Natural killer cell treated with Interleukin-12 subunit alpha and Interleukin-12 subunit beta and Interleukin-15 and Interleukin-18, amount 100 ng/mL, for 72 hours (primary cell): ENCODE measurements around the gene ZSWIM5. TPM values are rescaled to one million over a fixed set of nuclear protein-coding genes. Genes with fewer than 3 reads are reported as not detected.
"Not testable (repeated sequence)": the region's sequence is repeated elsewhere in the genome, so short reads cannot be mapped to it uniquely, and the experiment has no call there.

Experiments used
- ATAC-seq, 2 donors: fragments of 150-1000 bp; cut with Tn5 transposase in 1 of 2; sonication (Bioruptor Pico), chemical (Tn5 transposase) in 1 of 2; 2 replicates each; pipeline ENCODE4 v1.10.0; 2021
- DNase-seq: peaks from one replicate; pipeline ENCODE4 v3.0.0; 2022; ENCODE audit warnings: low spot score
- H3K27ac Mint-ChIP-seq, 2 donors: 1 replicate in 1 of 2; 2 replicates in 1 of 2; pipeline ENCODE4 v1.8.0; 2022; ENCODE audit warnings: mixed read lengths in 2 of 2, mild to moderate bottlenecking in 1 of 2, moderate library complexity in 1 of 2
- H3K27me3 Mint-ChIP-seq, 2 donors: 1 replicate in 1 of 2; 2 replicates in 1 of 2; pipeline ENCODE4 v1.8.0; 2022; ENCODE audit warnings: mixed read lengths in 2 of 2
- H3K36me3 Mint-ChIP-seq: one replicate; pipeline ENCODE4 v1.8.0; 2022; ENCODE audit warnings: mixed read lengths
- H3K4me1 Mint-ChIP-seq, 2 donors: 1 replicate in 1 of 2; 2 replicates in 1 of 2; pipeline ENCODE4 v1.8.0; 2022; ENCODE audit warnings: low read depth in 2 of 2, mixed read lengths in 2 of 2, mild to moderate bottlenecking in 1 of 2
- H3K4me3 Mint-ChIP-seq: one replicate; pipeline ENCODE4 v1.8.0; 2022; ENCODE audit warnings: mixed read lengths
- H3K9me3 Mint-ChIP-seq: 2 replicates; pipeline ENCODE4 v1.8.0; 2022; ENCODE audit warnings: mixed read lengths
- total RNA-seq, 2 donors: library from RNA; stranded (reverse); gene quantifications; one replicate each; pipeline ENCODE4 v1.2.3, GENCODE V29; 2022

ZSWIM5 gene
- total RNA-seq, 2 donors from 2014 or later, result 1.0 to 1.4 TPM

GRCh38 chr1:45079533-45079932 is 126.9 kb downstream of the ZSWIM5 start:
- H3K9me3 Mint-ChIP-seq, result no peaks in the 10 kb centered on the region
- no peak for DNase-seq
- H3K4me1 Mint-ChIP-seq, result peaks cover 0 to 10% of the 10 kb centered on the region in 2 donors
- H3K4me3 Mint-ChIP-seq, result no peak overlapping the region
- no peak overlapping the region for H3K27ac Mint-ChIP-seq
- H3K36me3 Mint-ChIP-seq, result peaks cover 17% of the 10 kb centered on the region
- ATAC-seq, result no peak
- H3K27me3 Mint-ChIP-seq, result peaks cover 22 to 26% of the 10 kb centered on the region in 2 donors

- ATAC-seq, result not testable (repeated sequence)
These were observed 129.4 kb downstream of the ZSWIM5 start for GRCh38 chr1:45076959-45077358.

GRCh38 chr1:45071567-45071966 is 134.8 kb downstream of the ZSWIM5 start:
- Mint-ChIP-seq H3K4me1 (no peaks in the 10 kb centered on the region), H3K27ac (no peak overlapping the region), H3K9me3 (peaks cover 6% of the 10 kb centered on the region), H3K4me3 (no peak overlapping the region), H3K27me3 (peaks cover 20 to 31% of the 10 kb centered on the region in 2 donors), H3K36me3 (peaks cover 23% of the 10 kb centered on the region)
- DNase-seq (no peak), ATAC-seq (no peak)

More at GRCh38 chr1:45076959-45077358, 129.4 kb downstream of the ZSWIM5 start:
- H3K4me1 Mint-ChIP-seq, result peaks cover 0 to 10% of the 10 kb centered on the region in 2 donors
- peaks cover 27% of the 10 kb centered on the region for H3K36me3 Mint-ChIP-seq
- not testable (repeated sequence) for H3K27ac Mint-ChIP-seq, H3K9me3 Mint-ChIP-seq, H3K4me3 Mint-ChIP-seq, DNase-seq
- H3K27me3 Mint-ChIP-seq, result peaks cover 26 to 38% of the 10 kb centered on the region in 2 donors

- Mint-ChIP-seq H3K4me3 (no peak overlapping the region), H3K4me1 (no peaks in the 10 kb centered on the region), H3K9me3 (peaks cover 6% of the 10 kb centered on the region), H3K36me3 (no peaks in the 10 kb centered on the region), H3K27ac (no peak overlapping the region), H3K27me3 (no peaks in the 10 kb centered on the region)
- no peak for DNase-seq
- ATAC-seq, result no peak
These were observed 138.6 kb downstream of the ZSWIM5 start for GRCh38 chr1:45067806-45068205.

- H3K4me3 Mint-ChIP-seq, result no peak overlapping the region
- no peak overlapping the region for H3K27ac Mint-ChIP-seq
- DNase-seq, result no peak
- ATAC-seq, result no peak
- H3K36me3 Mint-ChIP-seq, result no peaks in the 10 kb centered on the region
- H3K4me1 Mint-ChIP-seq, result no peaks in the 10 kb centered on the region
- no peaks in the 10 kb centered on the region for H3K27me3 Mint-ChIP-seq
- peaks cover 3% of the 10 kb centered on the region for H3K9me3 Mint-ChIP-seq
These were observed 141.3 kb downstream of the ZSWIM5 start for GRCh38 chr1:45065083-45065482.

- H3K27ac Mint-ChIP-seq, H3K4me1 Mint-ChIP-seq, DNase-seq, H3K27me3 Mint-ChIP-seq, H3K4me3 Mint-ChIP-seq, H3K36me3 Mint-ChIP-seq, ATAC-seq, H3K9me3 Mint-ChIP-seq: not testable (repeated sequence)
These were observed 143.9 kb downstream of the ZSWIM5 start for GRCh38 chr1:45062463-45062862.

- Mint-ChIP-seq H3K4me1 (peaks cover 0 to 2% of the 10 kb centered on the region in 2 donors), H3K9me3 (no peaks in the 10 kb centered on the region), H3K36me3 (no peaks in the 10 kb centered on the region), H3K4me3 (no peak overlapping the region), H3K27me3 (no peaks in the 10 kb centered on the region), H3K27ac (no peak overlapping the region)
- DNase-seq (no peak), ATAC-seq (no peak)
These were observed 146.6 kb downstream of the ZSWIM5 start for GRCh38 chr1:45059829-45060228.

GRCh38 chr1:45057542-45057941 is 148.9 kb downstream of the ZSWIM5 start:
- peaks cover 0 to 2% of the 10 kb centered on the region in 2 donors for H3K4me1 Mint-ChIP-seq
- no peak for ATAC-seq
- no peaks in the 10 kb centered on the region for H3K9me3 Mint-ChIP-seq
- H3K36me3 Mint-ChIP-seq, result no peaks in the 10 kb centered on the region
- no peak overlapping the region for H3K4me3 Mint-ChIP-seq
- no peaks in the 10 kb centered on the region for H3K27me3 Mint-ChIP-seq
- no peak overlapping the region for H3K27ac Mint-ChIP-seq
- no peak for DNase-seq

GRCh38 chr1:45051005-45051772 is 155.2 kb downstream of the ZSWIM5 start:
- Mint-ChIP-seq H3K27ac (peak overlapping the region; percentile 53 to 75), H3K9me3 (no peaks in the 10 kb centered on the region), H3K4me3 (peak overlapping the region; percentile 58), H3K27me3 (no peaks in the 10 kb centered on the region), H3K4me1 (peaks cover 4 to 8% of the 10 kb centered on the region in 2 donors), H3K36me3 (no peaks in the 10 kb centered on the region)
- ATAC-seq (peak in 1 of 2 donors; percentile 56), DNase-seq (no peak)

- peaks cover 4 to 8% of the 10 kb centered on the region in 2 donors for H3K4me1 Mint-ChIP-seq
- ATAC-seq, result peak in 1 of 2 donors; percentile 31
- no peak for DNase-seq
- H3K36me3 Mint-ChIP-seq, result no peaks in the 10 kb centered on the region
- H3K27ac Mint-ChIP-seq, result no peak overlapping the region
- H3K4me3 Mint-ChIP-seq, result no peak overlapping the region
- no peaks in the 10 kb centered on the region for H3K9me3 Mint-ChIP-seq
- no peaks in the 10 kb centered on the region for H3K27me3 Mint-ChIP-seq
These were observed 159.4 kb downstream of the ZSWIM5 start for GRCh38 chr1:45047032-45047431.

- H3K4me3 Mint-ChIP-seq, result no peak overlapping the region
- no peaks in the 10 kb centered on the region for H3K9me3 Mint-ChIP-seq
- H3K4me1 Mint-ChIP-seq, result no peaks in the 10 kb centered on the region
- ATAC-seq (no peak), DNase-seq (no peak)
- no peak overlapping the region for H3K27ac Mint-ChIP-seq
- H3K36me3 Mint-ChIP-seq, result no peaks in the 10 kb centered on the region
- no peaks in the 10 kb centered on the region for H3K27me3 Mint-ChIP-seq
These were observed 161.5 kb downstream of the ZSWIM5 start for GRCh38 chr1:45044916-45045315.

GRCh38 chr1:45043094-45043493 is 163.3 kb downstream of the ZSWIM5 start:
- no peak overlapping the region for H3K4me3 Mint-ChIP-seq
- H3K27ac Mint-ChIP-seq, result no peak overlapping the region
- no peaks in the 10 kb centered on the region for H3K36me3 Mint-ChIP-seq
- DNase-seq, result no peak
- H3K27me3 Mint-ChIP-seq, result no peaks in the 10 kb centered on the region
- H3K4me1 Mint-ChIP-seq, result no peaks in the 10 kb centered on the region
- ATAC-seq, result no peak
- no peaks in the 10 kb centered on the region for H3K9me3 Mint-ChIP-seq

GRCh38 chr1:45040297-45040696 is 166.1 kb downstream of the ZSWIM5 start:
- ATAC-seq (no peak), DNase-seq (no peak)
- no peak overlapping the region for H3K4me3 Mint-ChIP-seq
- no peaks in the 10 kb centered on the region for H3K9me3 Mint-ChIP-seq
- no peaks in the 10 kb centered on the region for H3K4me1 Mint-ChIP-seq
- no peaks in the 10 kb centered on the region for H3K36me3 Mint-ChIP-seq
- H3K27ac Mint-ChIP-seq, result no peak overlapping the region
- H3K27me3 Mint-ChIP-seq, result no peaks in the 10 kb centered on the region

GRCh38 chr1:45038661-45039364 is 167.6 kb downstream of the ZSWIM5 start:
- H3K27ac Mint-ChIP-seq, result no peak overlapping the region
- H3K4me3 Mint-ChIP-seq, result no peak overlapping the region

More at GRCh38 chr1:45038661-45039364, 167.6 kb downstream of the ZSWIM5 start:
- ATAC-seq (no peak), DNase-seq (no peak)
- H3K27me3 Mint-ChIP-seq, result no peaks in the 10 kb centered on the region
- no peaks in the 10 kb centered on the region for H3K9me3 Mint-ChIP-seq
- no peaks in the 10 kb centered on the region for H3K4me1 Mint-ChIP-seq
- H3K36me3 Mint-ChIP-seq, result no peaks in the 10 kb centered on the region
